ENCODE measurements around the gene WDR7. TPM values are rescaled to one million over a fixed set of nuclear protein-coding genes. Genes with fewer than 3 reads are reported as not detected.

Gene WDR7
- total RNA-seq, 1 donor from 2014 or later = 29.3 TPM

GRCh38 chr18:56709463-56709862 is 58.3 kb downstream of the WDR7 start:
- Histone ChIP-seq H3K9me3 (replicated peaks) (no peaks in the 10 kb centered on the region), H3K36me3 (no peaks in the 10 kb centered on the region), H3K4me1 (no peaks in the 10 kb centered on the region), H3K27ac (replicated peaks) (no peak overlapping the region), H3K4me3 (no peak overlapping the region), H3K27me3 (ENCODE audit: low read depth) (no peaks in the 10 kb centered on the region)
- DNase-seq = no peak
- intact Hi-C loops (cut with micrococcal nuclease) = no loop called here
- peak; percentile 11 for TF ChIP-seq CTCF (IDR thresholded peaks at IDR 0.05; ENCODE audit: borderline replicate concordance)

GRCh38 chr18:56711708-56712445 is 60.7 kb downstream of the WDR7 start:
- TF ChIP-seq CTCF (IDR thresholded peaks at IDR 0.05; ENCODE audit: borderline replicate concordance) = no peak

GRCh38 chr18:56712761-56713160 is 61.6 kb downstream of the WDR7 start:
- H3K36me3 ChIP-seq = no peaks in the 10 kb centered on the region
- no peak for TF ChIP-seq CTCF (IDR thresholded peaks at IDR 0.05; ENCODE audit: borderline replicate concordance)
- H3K9me3 ChIP-seq (replicated peaks) = no peaks in the 10 kb centered on the region
- intact Hi-C loops (cut with micrococcal nuclease) = no loop called here
- H3K27ac ChIP-seq (replicated peaks) = no peak overlapping the region
- no peak overlapping the region for H3K4me3 ChIP-seq
- H3K4me1 ChIP-seq = no peaks in the 10 kb centered on the region
- H3K27me3 ChIP-seq (ENCODE audit: low read depth) = no peaks in the 10 kb centered on the region
- DNase-seq = no peak

More at GRCh38 chr18:56711708-56712445, 60.7 kb downstream of the WDR7 start:
- no peak for DNase-seq
- Histone ChIP-seq H3K4me3 (no peak overlapping the region), H3K27ac (replicated peaks) (no peak overlapping the region), H3K4me1 (no peaks in the 10 kb centered on the region), H3K9me3 (replicated peaks) (no peaks in the 10 kb centered on the region), H3K36me3 (no peaks in the 10 kb centered on the region), H3K27me3 (ENCODE audit: low read depth) (no peaks in the 10 kb centered on the region)
- intact Hi-C loops (cut with micrococcal nuclease) = no loop called here

GRCh38 chr18:56715121-56715520 is 64.0 kb downstream of the WDR7 start:
- Histone ChIP-seq H3K4me3 (no peak overlapping the region), H3K9me3 (replicated peaks) (no peaks in the 10 kb centered on the region), H3K36me3 (peaks cover 13% of the 10 kb centered on the region), H3K27ac (replicated peaks) (no peak overlapping the region), H3K4me1 (no peaks in the 10 kb centered on the region), H3K27me3 (ENCODE audit: low read depth) (no peaks in the 10 kb centered on the region)
- no peak for DNase-seq
- TF ChIP-seq CTCF (IDR thresholded peaks at IDR 0.05; ENCODE audit: borderline replicate concordance) = no peak
- intact Hi-C loops (cut with micrococcal nuclease) = no loop called here

GRCh38 chr18:56716692-56717146 is 65.6 kb downstream of the WDR7 start:
- DNase-seq = no peak
- Histone ChIP-seq H3K9me3 (replicated peaks) (no peaks in the 10 kb centered on the region), H3K36me3 (peaks cover 16% of the 10 kb centered on the region), H3K4me3 (no peak overlapping the region), H3K27me3 (ENCODE audit: low read depth) (no peaks in the 10 kb centered on the region), H3K27ac (replicated peaks) (no peak overlapping the region), H3K4me1 (peaks cover 4% of the 10 kb centered on the region)
- no peak for TF ChIP-seq CTCF (IDR thresholded peaks at IDR 0.05; ENCODE audit: borderline replicate concordance)
- intact Hi-C loops (cut with micrococcal nuclease) = no loop called here

Measured in left ventricle myocardium inferior (tissue), 1 donor.